NCI-H748 treated with DMSO at 0.1 percent for 48 hours (cell line): ENCODE measurements around the gene STRAP.
"Not testable (repeated sequence)": the region's sequence is repeated elsewhere in the genome, so short reads cannot be mapped to it uniquely, and the experiment has no call there.

Experiments
- DNase-seq: peaks from one replicate; lab custom pipeline; 2025; lab: John Stamatoyannopoulos, UW

STRAP gene

GRCh38 chr12:15873556-15873955, 8.6 kb upstream of the STRAP start:
- DNase-seq = no peak

- DNase-seq = not testable (repeated sequence)
These were observed 7.5 kb upstream of the STRAP start for GRCh38 chr12:15874556-15875145.

GRCh38 chr12:15875863-15876262, 6.3 kb upstream of the STRAP start:
- no peak for DNase-seq

- DNase-seq = no peak
These were observed 2.8 kb upstream of the STRAP start for GRCh38 chr12:15879413-15879812.

GRCh38 chr12:15880721-15881120, 1.5 kb upstream of the STRAP start:
- peak; percentile 71 for DNase-seq

GRCh38 chr12:15883536-15883935, 1.3 kb downstream of the STRAP start:
- no peak for DNase-seq

GRCh38 chr12:15886372-15887042, 4.3 kb downstream of the STRAP start:
- peak; percentile 59 for DNase-seq

- no peak for DNase-seq
These were observed 5.0 kb downstream of the STRAP start for GRCh38 chr12:15887043-15887817.

- no peak for DNase-seq
These were observed 10.6 kb downstream of the STRAP start for GRCh38 chr12:15892645-15893259.

GRCh38 chr12:15893260-15893659, 11.1 kb downstream of the STRAP start:
- DNase-seq = no peak

GRCh38 chr12:15896867-15897266, 14.7 kb downstream of the STRAP start:
- DNase-seq = no peak

- DNase-seq = no peak
These were observed 15.2 kb downstream of the STRAP start for GRCh38 chr12:15897433-15897832.

GRCh38 chr12:15899282-15899870, 17.2 kb downstream of the STRAP start:
- no peak for DNase-seq

GRCh38 chr12:15904378-15904920, 22.3 kb downstream of the STRAP start:
- DNase-seq = no peak

GRCh38 chr12:15910468-15910863, 28.3 kb downstream of the STRAP start:
- no peak for DNase-seq

- peak; percentile 46 for DNase-seq
These were observed 28.9 kb downstream of the STRAP start, which contains the start of gene DERA for GRCh38 chr12:15910864-15911721. TSS of gene DERA (plus strand) at chr12:15911332. CDS start at chr12:15911384, 52 bp downstream.

- not testable (repeated sequence) for DNase-seq
These were observed 29.7 kb downstream of the STRAP start for GRCh38 chr12:15911931-15912330.

- DNase-seq = not testable (repeated sequence)
These were observed 31.9 kb downstream of the STRAP start for GRCh38 chr12:15914131-15914530.

GRCh38 chr12:15918066-15918465, 35.9 kb downstream of the STRAP start:
- no peak for DNase-seq

- DNase-seq = no peak
These were observed 37.2 kb downstream of the STRAP start for GRCh38 chr12:15919418-15919817.

- no peak for DNase-seq
These were observed 42.8 kb downstream of the STRAP start for GRCh38 chr12:15924956-15925355.
